ENCODE results near the gene ZBTB40. TPM values are rescaled to one million over a fixed set of nuclear protein-coding genes. Genes with fewer than 3 reads are reported as not detected.

Gene ZBTB40
- total and polyA plus RNA-seq, 10 of the 15 experiments (the other 5 are each of a cell fraction or from before 2014, with no cell fraction given) = 1.9 to 14.4 (median 9.0) TPM

GRCh38 chr1:22461100-22461499 lies 9.4 kb downstream of the ZBTB40 start:
- peaks cover 5% of the 10 kb centered on the region; the same call in 2 of the 3 replicates for H3K9me3 ChIP-seq (replicated peaks; ENCODE audit: control insufficient read depth, insufficient read depth, low read length)
- DNase-seq (ENCODE audit: low read depth, low spot score) (no peak), FAIRE-seq (no peak), ATAC-seq (no peak)
- intact Hi-C loops (cut with micrococcal nuclease; ENCODE audit: unreplicated experiment) (no loop called here), in situ Hi-C loops (cut with MboI) (no loop called here)
- no peak overlapping the region for H3K4me3 ChIP-seq
- peaks cover 5% of the 10 kb centered on the region for H3K4me1 ChIP-seq (ENCODE audit: control insufficient read depth, insufficient read depth, low read length)
- no TSS peak for BruUV-seq (replicated peaks)
- ChIA-PET POLR2A (interaction anchor here (0.6 kb wide), 1 partner anchor 269 kb away, joined by 4 read pairs; no protein-coding TSS in a partner anchor), SMC1A (ENCODE audit: uncharacterized antibody, unreplicated experiment) (interaction anchor here (3.4 kb wide), 1 partner anchor 8 kb away, joined by 12 read pairs; no protein-coding TSS in a partner anchor), RAD21 (ENCODE audit: unreplicated experiment) (interaction anchor here (0.7 kb wide), 1 partner anchor 31 kb away, joined by 3 read pairs; no protein-coding TSS in a partner anchor), CTCF (interaction anchor here (0.6 to 1.0 kb wide), 3 partner anchors 8 to 18 kb away, joined by 3 to 5 read pairs (median 4); no protein-coding TSS in a partner anchor)
- no peak overlapping the region for H3K4me2 ChIP-seq (ENCODE audit: control insufficient read depth, insufficient read depth)
- no peaks in the 10 kb centered on the region for H3K36me3 ChIP-seq (ENCODE audit: control insufficient read depth in 2 of 2, insufficient read depth in 2 of 2, low read length in 1 of 2)
- H3K27me3 ChIP-seq (replicated peaks in 1 of 2; ENCODE audit: control insufficient read depth in 2 of 2, insufficient read depth in 2 of 2, low read length in 1 of 2) = no peaks in the 10 kb centered on the region
- no peak overlapping the region for H3K27ac ChIP-seq (ENCODE audit: control insufficient read depth, insufficient read depth)
- no peaks in the 10 kb centered on the region; the same call in none of the 2 replicates for H3K79me2 ChIP-seq (ENCODE audit: control insufficient read depth, insufficient read depth, low read length)
- WGBS (ENCODE audit: insufficient coverage, insufficient replicate concordance, low lambda C conversion rate, missing lambda C conversion rate) = 89% methylated on average over 3 of the region's 3 CpGs
- no peaks in the 10 kb centered on the region; the same call in 1 of the 2 replicates for H4K20me1 ChIP-seq (ENCODE audit: control insufficient read depth, insufficient read depth)
- no peak overlapping the region for H3K9ac ChIP-seq (ENCODE audit: control insufficient read depth, insufficient read depth, low read length)
- H2AFZ ChIP-seq (ENCODE audit: control insufficient read depth, low read depth, low read length) = no peak overlapping the region
- TF ChIP-seq CEBPZ (IDR thresholded peaks at IDR 0.05; ENCODE audit: low read depth, low read length) (no peak), RELA (IDR thresholded peaks at IDR 0.05; ENCODE audit: borderline replicate concordance, partially characterized antibody) (no peak), LARP7 (IDR thresholded peaks at IDR 0.05) (no peak), CEBPB (IDR thresholded peaks at IDR 0.05; ENCODE audit: borderline replicate concordance in 1 of 2, low read depth in 2 of 2, low read length in 2 of 2) (no peak), RBBP5 (conservative IDR thresholded peaks at IDR 0.05) (no peak), MTA2 (IDR thresholded peaks at IDR 0.05; ENCODE audit: low read depth) (no peak), MTA3 (IDR thresholded peaks at IDR 0.05; ENCODE audit: borderline replicate concordance, low read length) (no peak), SREBF1 (IDR thresholded peaks at IDR 0.05; ENCODE audit: low read length) (no peak), POLR2A (IDR thresholded peaks at IDR 0.05; ENCODE audit: low read depth, low read length) (no peak), TCF7 (IDR thresholded peaks at IDR 0.05; ENCODE audit: borderline replicate concordance) (no peak), ESRRA (IDR thresholded peaks at IDR 0.05; ENCODE audit: low read length) (no peak), KDM1A (IDR thresholded peaks at IDR 0.05; ENCODE audit: borderline replicate concordance) (no peak), RELB (IDR thresholded peaks at IDR 0.05; ENCODE audit: low read depth) (no peak), BHLHE40 (IDR thresholded peaks at IDR 0.05; ENCODE audit: borderline replicate concordance in 1 of 2, low read depth in 2 of 2, low read length in 1 of 2) (no peak), SPI1 (IDR thresholded peaks at IDR 0.05; ENCODE audit: borderline replicate concordance, insufficient read depth, low read depth, low read length) (no peak), JUND (IDR thresholded peaks at IDR 0.05; ENCODE audit: low read depth, low read length) (no peak), IRF4 (IDR thresholded peaks at IDR 0.05; ENCODE audit: low read depth, low read length) (no peak)

Data from GM12878 (cell line).